Stomach (tissue), 9 donors: Measurements from ENCODE around the gene SNRK. TPM values are rescaled to one million over a fixed set of nuclear protein-coding genes. Genes with fewer than 3 reads are reported as not detected.

Source experiments
- DNase-seq, 2 donors: peaks; one replicate each; pipeline versions ENCODE4 v3.0.0 to v3.0.0-alpha.2; 2013 to 2019
- H3K27ac ChIP-seq, 5 donors: fragments of 200-600 bp in 4 of 5; sonication (generic) in 4 of 5; one replicate each; pipeline ENCODE4 v1.5.1; 2013 to 2019; ENCODE audit warnings: mild to moderate bottlenecking in 1 of 5, moderate library complexity in 1 of 5
- H3K27me3 ChIP-seq, 3 donors: fragments of 200-600 bp; sonication (generic); one replicate each; pipeline ENCODE4 v1.5.1; 2017 to 2019; ENCODE audit warnings: mixed run types in 1 of 3
- H3K36me3 ChIP-seq, 4 donors: fragments of 200-600 bp; sonication (generic); 1 replicate in 3 of 4; 2 replicates in 1 of 4; pipeline ENCODE4 v1.5.1; 2016 to 2019
- H3K4me1 ChIP-seq, 4 donors: fragments of 200-600 bp; sonication (generic); one replicate each; pipeline ENCODE4 v1.5.1; 2016 to 2019
- H3K4me3 ChIP-seq, 4 donors: fragments of 200-600 bp; sonication (generic) in 3 of 4; one replicate each; pipeline ENCODE4 v1.5.1; 2016 to 2019; ENCODE audit warnings: mild to moderate bottlenecking in 1 of 4
- H3K9me3 ChIP-seq, 4 donors: fragments of 200-600 bp; sonication (generic); one replicate each; pipeline ENCODE4 v1.5.1; 2016 to 2019
- CTCF ChIP-seq, 7 experiments: fragments of 450-650 bp in 4 of 7; fragments of 200-600 bp in 3 of 7; sonication (generic) in 3 of 7; IDR thresholded peaks; one replicate each; pipeline ENCODE4 v1.5.1; 2016 to 2019; ENCODE audit warnings: antibody characterized with exemption in 7 of 7, control low read depth in 2 of 7, mild to moderate bottlenecking in 1 of 7
- EP300 ChIP-seq: sonication (generic); formaldehyde crosslinking; IDR thresholded peaks from one replicate; pipeline ENCODE4 v1.6.1; 2017; ENCODE audit warnings: antibody characterized with exemption
- POLR2A ChIP-seq, 4 donors: fragments of 450-650 bp; IDR thresholded peaks; one replicate each; pipeline ENCODE4 v1.6.1; 2016; ENCODE audit warnings: antibody characterized with exemption in 4 of 4, control low read depth in 2 of 4, mild to moderate bottlenecking in 1 of 4, moderate library complexity in 1 of 4
- POLR2AphosphoS5 ChIP-seq, 3 donors: sonication (generic); formaldehyde crosslinking; IDR thresholded peaks; one replicate each; pipeline ENCODE4 v1.6.1; 2016; ENCODE audit warnings: antibody characterized with exemption in 3 of 3
- WGBS, 5 donors: extraction: QIAGEN DNeasy Blood & Tissue Kit in 3 of 5; methylation state at CpG; one replicate each; pipeline versions ENCODE4 v1.1.5 to v1.1.7; 2013 to 2018; 5-methylcytosine and 5-hydroxymethylcytosine counted together
- intact Hi-C: fragments of 100-400 bp; cut with DNase I; formaldehyde crosslinking; loops from one replicate; pipeline ENCODE4 v1.15.1; 2023; ENCODE audit warnings: low total_unique reads
- polyA plus RNA-seq, 3 donors: library from polyadenylated mRNA; stranded (reverse); fragments of 200-250 nt; gene quantifications; one replicate each; pipeline ENCODE4 v1.2.3, GENCODE V29; 2013
- total RNA-seq, 5 donors: library from RNA; depleted of rRNA; stranded (reverse); fragments of >200 nt; gene quantifications; one replicate each; pipeline versions ENCODE4 v1.1.0 to v1.2.3, GENCODE V29; 2014 to 2016
- donor health status: healthy with polysubstance abuse.
- donor health status: Bipolar disorder and iron deficiency.
- donor health status: healthy.

Gene SNRK
- total and polyA plus RNA-seq, 8 donors: 8.2 to 183 (median 36.0) TPM

DNA sequence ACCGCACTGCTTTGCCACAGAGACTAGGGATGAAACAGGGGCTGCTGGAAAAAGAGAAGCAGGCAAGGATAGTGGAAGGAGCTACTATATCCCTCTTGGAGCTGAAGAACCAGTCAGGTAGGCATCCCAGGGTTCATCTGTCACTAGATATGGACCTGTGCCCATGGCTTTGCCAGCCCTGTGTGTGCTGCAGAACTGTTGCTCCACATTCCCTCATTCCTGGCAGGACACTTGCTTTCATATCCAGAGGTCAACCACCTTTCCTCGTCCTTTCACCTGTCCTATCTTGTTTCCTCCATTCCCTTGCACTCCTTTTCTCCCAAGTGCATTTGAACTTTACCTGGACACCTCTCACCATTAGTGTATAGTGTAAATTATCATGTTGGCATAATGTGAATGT, 12.0 kb downstream of the SNRK start:
- H3K27me3 ChIP-seq: no peaks in the 10 kb centered on the region
- intact Hi-C loops: no loop called here
- 56 to 75% (median 69%) methylated on average over 2 of the region's 2 CpGs for WGBS, 5 donors
- peaks cover 3 to 4% (median 3%) of the 10 kb centered on the region in 4 donors for H3K36me3 ChIP-seq
- H3K9me3 ChIP-seq: no peaks in the 10 kb centered on the region
- peaks cover 48 to 92% (median 73%) of the 10 kb centered on the region in 4 donors for H3K4me1 ChIP-seq
- peak overlapping the region in 2 of 5 donors; percentile 11 to 40 for H3K27ac ChIP-seq
- no peak overlapping the region for H3K4me3 ChIP-seq
- no peak for DNase-seq
- TF ChIP-seq POLR2AphosphoS5 (IDR thresholded peaks at IDR 0.05): no peak
- TF ChIP-seq POLR2A (IDR thresholded peaks at IDR 0.05): no peak
- no peak for TF ChIP-seq EP300

- Histone ChIP-seq H3K36me3 (peaks cover 7 to 9% (median 8%) of the 10 kb centered on the region in 4 donors), H3K27me3 (no peaks in the 10 kb centered on the region), H3K4me3 (no peak overlapping the region), H3K27ac (peak overlapping the region in 1 of 5 donors; percentile 40), H3K4me1 (peaks cover 43 to 92% (median 71%) of the 10 kb centered on the region in 4 donors), H3K9me3 (no peaks in the 10 kb centered on the region)
- WGBS, 5 donors: 64 to 77% (median 68%) methylated on average over 3 to 4 of the region's 4 CpGs
- DNase-seq: no peak
- intact Hi-C loops: no loop called here
- TF ChIP-seq POLR2AphosphoS5 (IDR thresholded peaks at IDR 0.05) (no peak), CTCF (IDR thresholded peaks at IDR 0.05) (no peak), POLR2A (IDR thresholded peaks at IDR 0.05) (no peak), EP300 (no peak)
Observed at GRCh38 chr3:43298761-43299160, 12.4 kb downstream of the SNRK start.

GRCh38 chr3:43302116-43302880, 16.0 kb downstream of the SNRK start:
- no peak for TF ChIP-seq POLR2AphosphoS5 (IDR thresholded peaks at IDR 0.05)
- Histone ChIP-seq H3K4me3 (no peak overlapping the region), H3K36me3 (peaks cover 11 to 28% (median 17%) of the 10 kb centered on the region in 4 donors), H3K27me3 (no peaks in the 10 kb centered on the region), H3K4me1 (peaks cover 12 to 71% (median 43%) of the 10 kb centered on the region in 4 donors), H3K27ac (no peak overlapping the region), H3K9me3 (no peaks in the 10 kb centered on the region)
- intact Hi-C loops: no loop called here
- no peak for DNase-seq
- 30 to 56% (median 50%) methylated on average over 1 of the region's 1 CpG for WGBS, 5 donors

DNA sequence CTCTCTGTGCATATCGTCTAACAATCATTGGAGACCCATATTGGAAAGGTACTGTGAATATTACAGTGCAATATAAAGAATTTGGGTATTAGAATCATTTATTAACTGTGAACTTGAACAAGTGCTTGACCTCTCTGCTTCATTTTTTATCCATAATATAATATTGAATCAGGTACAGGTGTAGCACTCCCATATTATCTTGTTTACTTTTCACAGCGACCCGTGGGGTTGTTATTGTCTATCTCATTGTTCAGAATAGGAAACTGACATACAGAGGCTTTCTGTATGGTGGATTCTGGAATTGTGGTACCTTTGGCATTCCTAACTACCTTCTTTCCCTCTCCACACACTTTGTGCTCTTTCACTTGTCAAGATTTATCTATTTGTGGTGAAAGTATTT, 17.8 kb downstream of the SNRK start:
- TF ChIP-seq EP300 (no peak), POLR2A (IDR thresholded peaks at IDR 0.05) (no peak), POLR2AphosphoS5 (IDR thresholded peaks at IDR 0.05) (no peak), CTCF (IDR thresholded peaks at IDR 0.05) (no peak)
- H3K9me3 ChIP-seq: no peaks in the 10 kb centered on the region
- no peaks in the 10 kb centered on the region for H3K27me3 ChIP-seq
- H3K4me1 ChIP-seq: peaks cover 4 to 53% (median 26%) of the 10 kb centered on the region in 4 donors
- intact Hi-C loops: no loop called here
- H3K36me3 ChIP-seq: peaks cover 11 to 42% (median 27%) of the 10 kb centered on the region in 4 donors
- WGBS, 5 donors: 52 to 68% (median 59%) methylated on average over 3 of the region's 3 CpGs
- H3K4me3 ChIP-seq: no peak overlapping the region
- no peak for DNase-seq
- no peak overlapping the region for H3K27ac ChIP-seq

DNA sequence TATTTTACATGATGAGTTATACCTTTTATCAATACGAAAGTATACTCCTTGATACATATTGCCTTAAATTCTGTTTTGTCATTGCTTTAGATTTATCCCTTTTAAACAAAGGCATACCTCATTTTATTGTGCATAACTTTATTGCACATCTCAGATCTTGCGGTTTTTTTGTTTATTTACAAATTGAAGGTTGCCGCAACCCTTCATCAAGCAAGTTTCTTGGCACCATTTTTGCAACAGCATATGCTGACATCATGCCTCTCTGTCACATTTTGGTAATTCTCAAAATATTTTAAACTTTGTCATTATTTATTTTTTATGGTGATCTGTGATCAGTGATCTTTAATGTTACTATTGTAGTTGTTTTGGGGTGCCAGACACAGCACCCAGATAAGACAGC, 20.9 kb downstream of the SNRK start:
- 87 to 95% (median 89%) methylated on average over 3 of the region's 3 CpGs for WGBS, 5 donors
- intact Hi-C loops: no loop called here
- no peak overlapping the region for H3K27ac ChIP-seq
- no peak for DNase-seq
- no peaks in the 10 kb centered on the region for H3K27me3 ChIP-seq
- H3K4me3 ChIP-seq: no peak overlapping the region
- H3K9me3 ChIP-seq: no peaks in the 10 kb centered on the region
- peaks cover 4 to 34% (median 13%) of the 10 kb centered on the region in 4 donors for H3K4me1 ChIP-seq
- TF ChIP-seq POLR2A (IDR thresholded peaks at IDR 0.05): no peak
- no peak for TF ChIP-seq POLR2AphosphoS5 (IDR thresholded peaks at IDR 0.05)
- TF ChIP-seq CTCF (IDR thresholded peaks at IDR 0.05): no peak
- TF ChIP-seq EP300: no peak
- peaks cover 14 to 58% (median 32%) of the 10 kb centered on the region in 4 donors for H3K36me3 ChIP-seq
